Measurements from ENCODE around the gene DMRTB1.

DMRTB1 gene

GRCh38 chr1:53508056-53508990 lies 49.1 kb downstream of the DMRTB1 start:
- no peak for DNase-seq (ENCODE audit: low read depth in 2 of 2)

GRCh38 chr1:53508991-53509666 lies 49.9 kb downstream of the DMRTB1 start:
- DNase-seq (ENCODE audit: low read depth in 2 of 2): no peak

- DNase-seq (ENCODE audit: low read depth in 2 of 2): no peak
Measured at GRCh38 chr1:53509775-53510174, 50.6 kb downstream of the DMRTB1 start.

- no peak for DNase-seq (ENCODE audit: low read depth in 2 of 2)
Measured at GRCh38 chr1:53510215-53510614, 51.0 kb downstream of the DMRTB1 start.

- no peak for DNase-seq (ENCODE audit: low read depth in 2 of 2)
Measured at GRCh38 chr1:53511323-53511932, 52.2 kb downstream of the DMRTB1 start.

GRCh38 chr1:53511933-53512806 lies 53.0 kb downstream of the DMRTB1 start:
- DNase-seq (ENCODE audit: low read depth in 2 of 2): no peak

- DNase-seq (ENCODE audit: low read depth in 2 of 2): no peak
Measured at GRCh38 chr1:53512807-53513755, 53.9 kb downstream of the DMRTB1 start.

- DNase-seq (ENCODE audit: low read depth in 2 of 2): no peak
Measured at GRCh38 chr1:53513846-53514245, 54.6 kb downstream of the DMRTB1 start.

- DNase-seq (ENCODE audit: low read depth in 2 of 2): no peak
Measured at GRCh38 chr1:53514436-53514835, 55.2 kb downstream of the DMRTB1 start.

- no peak for DNase-seq (ENCODE audit: low read depth in 2 of 2)
Measured at GRCh38 chr1:53516181-53516580, 57.0 kb downstream of the DMRTB1 start.
